Rectal smooth muscle tissue (tissue), 1 donor: ENCODE data around the gene SPON1.
"Not testable (repeated sequence)": the region's sequence is repeated elsewhere in the genome, so short reads cannot be mapped to it uniquely, and the experiment has no call there.

Experiments used
- H3K27ac ChIP-seq: one replicate; pipeline ENCODE4 v1.7.0; 2013; ENCODE audit warnings: low read depth, low read length, inconsistent platforms
- H3K27me3 ChIP-seq: one replicate; pipeline ENCODE4 v1.7.0; 2013; ENCODE audit warnings: low read length; ENCODE audit not compliant: control insufficient read depth, insufficient read depth
- H3K36me3 ChIP-seq: one replicate; pipeline ENCODE4 v1.7.0; 2013; ENCODE audit warnings: low read length; ENCODE audit not compliant: control insufficient read depth, insufficient read depth
- H3K4me1 ChIP-seq: one replicate; pipeline ENCODE4 v1.7.0; 2013; ENCODE audit warnings: low read length; ENCODE audit not compliant: control insufficient read depth, insufficient read depth
- H3K4me3 ChIP-seq: one replicate; pipeline ENCODE4 v1.7.0; 2013; ENCODE audit warnings: low read length
- H3K9ac ChIP-seq: one replicate; pipeline ENCODE4 v1.7.0; 2013; ENCODE audit warnings: low read length

Gene SPON1

DNA sequence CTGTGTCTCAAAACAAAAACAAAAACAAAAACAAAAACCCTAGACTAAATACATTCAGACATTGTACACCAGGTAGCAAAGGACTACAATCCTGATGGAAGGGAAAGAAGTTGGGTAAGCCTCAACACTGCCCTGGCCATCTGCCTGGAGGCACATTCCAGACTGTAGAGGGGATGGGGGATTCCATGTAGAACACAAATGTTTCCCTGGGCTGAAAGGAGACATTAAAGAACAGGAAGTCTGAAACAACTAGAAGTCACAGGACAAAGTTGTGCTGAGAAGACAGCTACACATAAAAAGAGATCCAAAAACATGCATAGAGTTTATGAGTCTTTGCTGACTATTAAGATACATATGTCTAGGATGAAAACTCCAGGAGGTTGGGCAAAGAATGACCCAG lies 312.6 kb downstream of the SPON1 start:
- Histone ChIP-seq H3K4me3 (no peak overlapping the region), H3K27ac (no peak overlapping the region), H3K27me3 (no peaks in the 10 kb centered on the region), H3K9ac (no peak overlapping the region), H3K4me1 (no peaks in the 10 kb centered on the region), H3K36me3 (no peaks in the 10 kb centered on the region)

DNA sequence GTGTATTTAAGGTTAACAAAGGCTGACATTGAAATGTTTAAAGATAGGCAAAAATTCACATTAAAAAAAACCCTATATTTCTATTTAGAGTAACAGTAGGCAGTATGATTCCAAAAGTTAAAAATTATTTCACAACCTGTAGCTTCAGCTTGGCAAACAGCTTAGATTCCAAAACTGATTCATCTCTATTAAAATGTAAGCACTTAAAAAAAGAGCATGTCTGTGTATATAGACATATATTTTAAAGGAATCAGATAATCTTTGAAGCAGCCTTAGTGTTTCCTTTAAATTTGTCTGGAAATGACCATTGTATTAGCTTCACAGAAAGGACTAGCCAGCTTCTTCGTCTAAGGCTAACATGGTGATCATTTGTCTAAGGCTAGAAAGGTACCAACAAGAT lies 316.3 kb downstream of the SPON1 start:
- not testable (repeated sequence) for H3K36me3 ChIP-seq, H3K4me3 ChIP-seq, H3K9ac ChIP-seq, H3K27me3 ChIP-seq, H3K4me1 ChIP-seq, H3K27ac ChIP-seq

DNA sequence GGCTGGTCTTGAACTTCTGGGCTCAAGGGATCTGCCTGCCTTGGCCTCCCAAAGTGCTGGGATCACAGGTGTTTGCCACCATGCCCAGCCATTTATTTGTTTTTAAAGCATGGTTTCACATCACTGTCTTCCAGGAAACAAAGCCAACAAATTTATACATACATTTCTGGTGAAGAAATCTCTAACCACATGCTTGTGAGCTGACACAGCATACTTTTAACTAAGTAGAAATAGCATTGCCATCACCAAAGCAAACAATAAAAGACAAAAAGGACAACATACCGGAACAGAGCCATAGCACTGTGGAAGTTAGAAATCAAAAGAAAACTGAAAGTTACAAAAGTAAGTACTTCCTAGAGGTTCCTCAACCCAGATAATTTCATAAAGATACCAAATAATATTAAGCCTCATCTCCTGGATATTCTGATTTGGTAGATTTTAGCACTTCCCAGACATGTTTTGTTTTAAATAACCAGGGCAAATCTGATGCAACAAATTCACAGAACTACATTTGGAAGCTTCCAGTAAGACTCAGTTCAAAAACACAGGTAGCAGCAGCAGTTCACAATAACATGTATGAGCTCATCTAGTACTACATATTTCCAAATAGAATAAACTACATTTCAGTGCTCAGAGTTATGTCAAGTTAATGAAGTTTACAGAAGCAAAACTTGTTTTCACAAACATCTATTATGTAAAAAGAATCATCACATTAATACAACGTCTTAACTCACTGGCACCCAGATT lies 325.8 kb downstream of the SPON1 start:
- Histone ChIP-seq H3K9ac (no peak overlapping the region), H3K27me3 (no peaks in the 10 kb centered on the region), H3K36me3 (peaks cover 2% of the 10 kb centered on the region), H3K27ac (no peak overlapping the region), H3K4me1 (no peaks in the 10 kb centered on the region), H3K4me3 (no peak overlapping the region)

DNA sequence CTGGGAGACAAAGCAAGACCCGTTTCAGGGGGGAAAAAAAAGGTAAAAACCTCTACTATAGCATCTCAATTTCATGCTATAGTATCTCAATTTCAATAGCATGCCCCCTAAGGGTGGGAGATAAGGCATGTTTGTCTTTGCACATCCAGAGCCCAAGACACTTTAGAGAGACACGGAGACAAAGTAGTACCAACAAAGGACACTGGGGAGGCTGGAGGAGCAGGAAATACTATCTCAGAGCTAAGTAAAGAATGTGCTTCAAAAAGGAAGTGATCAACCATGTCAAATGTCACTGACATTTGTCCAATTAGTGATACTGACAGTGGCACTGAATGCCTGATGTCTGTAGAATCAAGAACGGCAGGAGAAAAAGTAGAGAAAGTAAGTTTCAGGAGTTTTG lies 327.9 kb downstream of the SPON1 start:
- no peak overlapping the region for H3K27ac ChIP-seq
- no peak overlapping the region for H3K9ac ChIP-seq
- no peak overlapping the region for H3K4me3 ChIP-seq
- H3K27me3 ChIP-seq = no peaks in the 10 kb centered on the region
- no peaks in the 10 kb centered on the region for H3K4me1 ChIP-seq
- peaks cover 2% of the 10 kb centered on the region for H3K36me3 ChIP-seq

DNA sequence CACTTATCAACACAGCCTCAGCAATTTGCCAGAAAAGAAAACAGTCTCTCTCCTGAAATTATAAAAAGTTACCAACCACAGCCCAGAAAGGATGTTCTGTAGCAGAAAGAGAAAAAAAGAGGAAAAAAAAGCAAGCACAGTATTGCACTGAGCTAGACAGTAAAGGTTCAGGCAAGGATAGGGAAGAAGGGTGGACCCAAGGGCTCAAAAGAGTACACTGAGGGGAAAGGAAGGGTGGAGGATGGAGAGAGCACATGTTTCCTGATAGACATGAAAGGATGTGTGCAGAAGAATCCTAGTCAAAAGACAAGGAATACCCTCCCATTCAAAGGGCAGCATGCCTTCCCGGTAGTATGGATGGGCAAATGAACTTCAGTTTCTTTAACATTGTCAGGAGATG lies 337.4 kb downstream of the SPON1 start:
- no peaks in the 10 kb centered on the region for H3K4me1 ChIP-seq
- H3K36me3 ChIP-seq = no peaks in the 10 kb centered on the region
- H3K27ac ChIP-seq = no peak overlapping the region
- no peaks in the 10 kb centered on the region for H3K27me3 ChIP-seq
- H3K9ac ChIP-seq = no peak overlapping the region
- H3K4me3 ChIP-seq = no peak overlapping the region

DNA sequence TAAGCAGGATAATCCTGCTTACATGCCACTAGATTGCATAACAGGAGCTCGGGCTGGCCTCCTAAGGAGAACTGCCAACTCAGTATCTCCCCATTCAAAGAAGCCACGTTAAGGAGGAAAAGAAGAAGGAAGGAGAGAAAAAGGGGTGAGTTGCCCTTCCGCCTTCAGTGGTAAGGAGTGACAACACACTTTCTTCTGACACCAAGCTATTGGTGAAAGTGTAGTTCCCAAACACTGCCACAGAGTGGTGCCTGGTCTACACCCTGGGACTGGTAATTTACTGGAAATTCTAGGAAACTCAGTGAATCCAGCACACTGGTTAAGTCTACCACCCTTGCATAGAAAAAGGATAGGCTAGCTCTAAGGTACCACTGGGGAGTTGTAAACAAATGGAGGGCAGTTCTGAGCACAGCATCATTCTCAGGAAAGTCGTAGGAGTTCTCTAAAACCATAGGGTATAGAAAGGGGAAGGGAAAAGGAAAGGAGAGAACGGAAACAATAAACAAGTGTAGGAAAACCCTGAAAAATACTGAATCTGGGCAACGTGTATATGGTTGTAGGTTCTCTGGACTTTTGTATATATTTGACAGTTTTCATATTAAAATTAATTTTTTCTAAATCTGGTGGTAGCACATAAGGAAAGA lies 338.3 kb downstream of the SPON1 start:
- H3K27me3 ChIP-seq = no peaks in the 10 kb centered on the region
- H3K4me1 ChIP-seq = no peaks in the 10 kb centered on the region
- no peaks in the 10 kb centered on the region for H3K36me3 ChIP-seq
- H3K4me3 ChIP-seq = no peak overlapping the region
- H3K9ac ChIP-seq = no peak overlapping the region
- H3K27ac ChIP-seq = no peak overlapping the region

DNA sequence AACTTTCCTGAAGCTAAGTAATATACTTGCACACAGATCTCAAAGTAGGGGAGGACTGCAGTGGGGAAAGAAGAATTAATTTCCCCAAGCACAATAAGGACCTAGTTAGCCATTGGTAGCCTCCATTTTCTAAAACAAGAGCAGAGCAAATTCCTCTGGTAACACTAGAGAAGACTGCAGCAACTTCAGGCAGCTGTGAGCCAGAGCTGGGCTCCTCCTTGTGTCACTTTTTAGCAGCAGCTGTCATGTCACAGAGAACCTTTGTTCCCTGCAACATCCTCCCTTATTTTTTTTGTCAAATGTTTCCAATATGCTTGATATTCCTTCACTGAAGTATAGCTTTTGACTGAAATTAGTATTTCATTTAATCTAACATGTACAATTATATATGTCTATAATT lies 342.1 kb downstream of the SPON1 start:
- Histone ChIP-seq H3K27me3 (no peaks in the 10 kb centered on the region), H3K4me1 (no peaks in the 10 kb centered on the region)

DNA sequence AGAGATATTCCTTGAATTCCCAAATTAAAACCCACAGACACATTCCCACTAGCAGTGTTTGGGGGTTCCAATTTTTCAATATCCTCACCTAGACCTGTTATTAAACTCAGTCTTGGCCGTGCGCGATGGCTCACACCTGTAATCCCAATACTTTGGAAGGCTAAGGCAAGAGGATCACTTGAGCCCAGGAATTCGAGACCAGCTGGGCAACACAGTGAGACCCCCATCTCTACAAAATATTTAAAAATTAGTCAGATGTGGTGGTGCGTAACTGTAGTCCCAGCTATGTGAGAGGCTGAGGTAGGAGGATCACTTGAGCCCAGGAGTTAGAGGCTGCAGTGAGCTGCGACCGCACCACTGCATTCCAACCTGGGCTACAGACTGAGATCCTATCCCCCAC lies 343.1 kb downstream of the SPON1 start:
- H3K4me1 ChIP-seq = no peaks in the 10 kb centered on the region
- no peaks in the 10 kb centered on the region for H3K36me3 ChIP-seq
- H3K9ac ChIP-seq = no peak overlapping the region
- no peak overlapping the region for H3K4me3 ChIP-seq
- no peak overlapping the region for H3K27ac ChIP-seq
- H3K27me3 ChIP-seq = no peaks in the 10 kb centered on the region

More for the DNA sequence above, 342.1 kb downstream of the SPON1 start:
- no peaks in the 10 kb centered on the region for H3K36me3 ChIP-seq
- H3K9ac ChIP-seq = no peak overlapping the region
- no peak overlapping the region for H3K4me3 ChIP-seq
- no peak overlapping the region for H3K27ac ChIP-seq

DNA sequence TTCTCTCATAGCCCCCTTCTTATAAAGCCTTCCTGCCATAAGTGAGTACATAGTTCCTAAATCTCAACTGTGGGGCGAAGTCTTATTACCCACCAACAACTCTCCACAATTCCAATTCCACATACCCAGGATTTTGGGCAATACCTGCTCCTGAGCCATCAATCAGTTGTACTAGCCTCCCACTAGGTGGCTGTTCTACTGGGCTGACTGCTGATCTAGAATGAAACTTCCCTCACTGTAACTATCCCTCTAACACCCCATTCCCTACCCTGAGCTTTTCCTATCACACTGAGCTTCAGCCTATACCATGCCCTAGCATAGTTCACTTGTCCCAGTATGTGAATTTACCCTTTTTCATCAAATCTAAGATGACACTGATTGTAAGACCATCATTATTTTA lies 344.0 kb downstream of the SPON1 start:
- Histone ChIP-seq H3K4me3 (no peak overlapping the region), H3K9ac (no peak overlapping the region), H3K4me1 (no peaks in the 10 kb centered on the region), H3K27me3 (no peaks in the 10 kb centered on the region), H3K36me3 (no peaks in the 10 kb centered on the region), H3K27ac (no peak overlapping the region)

DNA sequence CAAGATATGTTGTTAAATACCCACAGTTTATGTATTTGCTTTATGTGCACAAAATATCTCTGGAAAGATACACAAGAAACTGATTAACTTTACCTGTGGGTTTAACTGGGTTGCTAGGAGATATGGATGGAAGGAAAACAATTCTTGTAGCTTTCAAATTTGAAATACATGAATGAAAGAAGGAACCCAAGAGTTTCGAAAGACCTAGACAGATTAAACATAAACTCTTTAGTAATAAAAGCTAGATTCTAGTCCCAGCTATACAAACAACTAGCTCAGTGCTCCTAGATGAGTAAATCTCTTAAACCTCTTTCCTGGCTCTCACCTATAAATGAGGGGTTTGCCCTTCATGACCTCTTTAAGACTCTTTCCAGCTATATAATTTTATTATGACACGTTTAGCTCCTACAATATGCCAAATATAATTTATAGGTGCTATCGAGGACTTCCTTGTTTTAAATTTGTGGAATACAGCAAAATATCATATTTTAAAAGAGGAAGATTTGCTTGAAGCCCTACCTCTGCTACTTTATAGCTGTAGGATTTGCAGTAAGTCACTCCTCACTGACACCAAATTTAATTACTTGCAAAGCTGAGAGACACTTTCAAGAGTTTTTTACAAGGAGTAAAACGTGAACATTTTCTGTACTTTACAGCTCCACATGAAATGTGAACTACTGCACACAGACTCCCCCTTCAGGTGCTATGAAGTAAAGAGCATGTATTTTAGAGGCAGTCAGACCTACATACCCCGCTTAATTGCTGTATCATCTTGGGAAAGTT lies 345.8 kb downstream of the SPON1 start:
- Histone ChIP-seq H3K27me3 (no peaks in the 10 kb centered on the region), H3K4me3 (no peak overlapping the region)

DNA sequence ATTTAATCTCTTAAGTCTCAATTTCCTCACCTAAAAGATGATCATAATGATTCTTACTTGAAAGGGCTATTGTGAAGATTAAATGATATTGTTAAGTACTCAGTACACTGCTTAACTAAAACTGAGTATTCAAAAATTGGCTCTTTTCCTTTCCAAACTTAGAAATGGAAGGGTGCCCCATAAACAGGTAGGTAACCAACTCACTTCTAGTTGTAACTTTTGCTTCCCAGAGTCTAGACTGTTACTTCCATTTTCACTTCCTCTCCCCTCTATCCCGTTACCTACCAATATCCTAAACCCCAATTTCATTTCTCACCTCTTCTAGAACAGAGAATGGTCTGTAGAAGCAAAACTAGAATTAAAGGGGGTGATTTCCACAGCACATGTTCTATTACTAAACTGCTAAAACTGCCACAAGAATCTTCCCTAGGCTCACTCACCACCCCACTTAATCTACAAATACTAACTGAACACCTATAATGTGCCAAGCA lies 346.4 kb downstream of the SPON1 start:
- Histone ChIP-seq H3K27ac (no peak overlapping the region), H3K36me3 (no peaks in the 10 kb centered on the region), H3K27me3 (no peaks in the 10 kb centered on the region), H3K9ac (no peak overlapping the region), H3K4me1 (peaks cover 5% of the 10 kb centered on the region), H3K4me3 (no peak overlapping the region)

More for the DNA sequence above, 345.8 kb downstream of the SPON1 start:
- no peak overlapping the region for H3K27ac ChIP-seq
- H3K9ac ChIP-seq = no peak overlapping the region
- H3K36me3 ChIP-seq = no peaks in the 10 kb centered on the region
- H3K4me1 ChIP-seq = peaks cover 3% of the 10 kb centered on the region

DNA sequence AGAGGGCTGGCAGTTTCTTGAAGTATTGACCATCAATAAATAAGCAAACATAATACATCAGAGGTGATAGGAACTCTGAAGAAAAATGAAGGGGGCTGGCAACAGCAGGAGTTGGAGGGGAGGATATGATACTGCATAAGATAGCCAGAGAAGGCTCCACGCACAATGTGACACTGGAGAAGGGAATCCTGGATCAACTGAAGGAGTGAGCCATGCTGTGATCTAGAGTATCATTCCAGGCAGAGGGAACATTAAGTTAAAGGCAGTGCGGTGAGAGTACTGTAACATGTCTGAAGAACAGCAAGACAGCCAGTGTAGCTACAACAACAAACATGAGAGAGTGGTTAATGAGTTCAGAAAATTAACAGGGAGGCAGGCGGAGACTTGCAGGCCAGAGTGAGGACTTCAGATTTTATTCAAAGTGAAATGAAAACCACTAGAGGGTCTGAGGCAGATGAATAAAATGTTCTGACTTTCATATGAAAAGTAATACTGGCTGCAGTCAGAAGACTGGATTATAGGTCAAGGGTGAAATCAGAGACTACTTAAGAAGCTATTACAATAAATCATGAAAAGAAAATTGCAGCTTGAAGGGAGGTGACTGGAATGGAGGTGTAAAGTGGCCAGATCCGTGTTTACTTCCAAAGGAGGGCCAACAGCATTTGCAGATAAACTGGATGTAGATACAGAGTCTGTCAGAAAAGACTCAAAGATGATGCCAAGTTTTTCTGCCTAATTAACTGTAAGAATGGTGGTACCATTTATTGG lies 347.1 kb downstream of the SPON1 start:
- Histone ChIP-seq H3K36me3 (no peaks in the 10 kb centered on the region), H3K27me3 (no peaks in the 10 kb centered on the region), H3K27ac (no peak overlapping the region), H3K4me1 (peaks cover 5% of the 10 kb centered on the region), H3K4me3 (no peak overlapping the region), H3K9ac (no peak overlapping the region)
